GM12878 (cell line): ENCODE data around the gene CRELD2. TPM values are rescaled to one million over a fixed set of nuclear protein-coding genes. Genes with fewer than 3 reads are reported as not detected.

ENCODE experiments used
- ASH2L ChIP-seq: fragments of 300-600, 200-600 bp; sonication (generic); IDR thresholded peaks from 2 replicates; pipeline ENCODE4 v1.6.1; 2017; ENCODE audit warnings: low read depth, mild to moderate bottlenecking, borderline replicate concordance
- ATF3 ChIP-seq: IDR thresholded peaks from 2 replicates; pipeline ENCODE4 v1.6.1; 2011; ENCODE audit warnings: low read depth, mild to moderate bottlenecking, low read length, moderate library complexity, borderline replicate concordance; ENCODE audit errors: extremely low read depth
- BCL3 ChIP-seq: IDR thresholded peaks from 2 replicates; pipeline ENCODE4 v1.6.1; 2011; ENCODE audit warnings: borderline replicate concordance, low read depth, mild to moderate bottlenecking, moderate library complexity, low read length; ENCODE audit not compliant: insufficient read depth, poor library complexity, severe bottlenecking
- CEBPZ ChIP-seq: fragments of 150-350 bp; IDR thresholded peaks from 2 replicates; pipeline ENCODE4 v1.6.1; 2016; ENCODE audit warnings: low read depth, low read length
- CHD2 ChIP-seq: IDR thresholded peaks from 2 replicates; pipeline ENCODE4 v1.6.1; 2011; ENCODE audit warnings: low read depth, low read length, improper control_type of control experiment, borderline replicate concordance
- CREB1 ChIP-seq: IDR thresholded peaks from 2 replicates; pipeline ENCODE4 v1.6.1; 2012; ENCODE audit warnings: low read depth, mild to moderate bottlenecking, inconsistent platforms
- CTCF ChIP-seq, 3 experiments: IDR thresholded peaks in 2 of 3; conservative IDR thresholded peaks in 1 of 3; 2 replicates each; pipeline ENCODE4 v1.5.1; 2011; ENCODE audit warnings: low read depth in 3 of 3, low read length in 3 of 3, mild to moderate bottlenecking in 3 of 3, control low read depth in 2 of 3, moderate library complexity in 2 of 3, inconsistent platforms in 1 of 3, mixed read lengths in 1 of 3; ENCODE audit not compliant: control insufficient read depth in 2 of 3, insufficient read depth in 1 of 3; ENCODE audit errors: extremely low read depth in 1 of 3
- HCFC1 ChIP-seq: fragments of 150-350 bp; IDR thresholded peaks from 2 replicates; pipeline ENCODE4 v1.6.1; 2014; ENCODE audit warnings: low read length
- IKZF1 ChIP-seq: fragments of 450-650 bp; conservative IDR thresholded peaks from 2 replicates; pipeline ENCODE4 v1.6.1; 2017; ENCODE audit warnings: antibody characterized with exemption, mild to moderate bottlenecking
- MAX ChIP-seq: IDR thresholded peaks from 2 replicates; pipeline ENCODE4 v1.6.1; 2012; ENCODE audit warnings: low read depth, low read length, improper control_type of control experiment
- POLR2AphosphoS2 ChIP-seq: IDR thresholded peaks from 2 replicates; pipeline ENCODE4 v1.6.1; 2011; ENCODE audit warnings: low read depth, mild to moderate bottlenecking, low read length, improper control_type of control experiment, moderate library complexity
- RELA ChIP-seq: fragments of 450-650 bp; IDR thresholded peaks from 2 replicates; pipeline ENCODE4 v1.8.0; 2014; ENCODE audit warnings: borderline replicate concordance; ENCODE audit not compliant: partially characterized antibody
- STAT3 ChIP-seq: IDR thresholded peaks from 2 replicates; pipeline ENCODE4 v1.6.1; 2011; ENCODE audit warnings: low read depth, low read length, improper control_type of control experiment
- TCF3 ChIP-seq: IDR thresholded peaks from 2 replicates; pipeline ENCODE4 v1.6.1; 2012; ENCODE audit warnings: low read depth, mild to moderate bottlenecking, low read length, borderline replicate concordance; ENCODE audit not compliant: insufficient read depth
- YY1 ChIP-seq: IDR thresholded peaks from 2 replicates; pipeline ENCODE4 v1.6.1; 2011; ENCODE audit warnings: low read depth, mild to moderate bottlenecking, low read length
- ZNF274 ChIP-seq: IDR thresholded peaks from one replicate; pipeline ENCODE4 v1.8.0; 2011; ENCODE audit not compliant: insufficient read length, insufficient read depth
- ZNF622 ChIP-seq: fragments of 450-650 bp; IDR thresholded peaks from 2 replicates; pipeline ENCODE4 v1.6.1; 2017; ENCODE audit warnings: mild to moderate bottlenecking, inconsistent platforms
- polyA plus RNA-seq, 11 experiments: library from polyadenylated mRNA; depleted of rRNA in 4 of 11; unstranded in 6 of 11; stranded (reverse) in 5 of 11; fragments of >200 nt; fragmentation: Nextera tagmentation in 4 of 11; fragmentation: Illumina TruSeq in 1 of 11; extraction: Ambion mirVana in 4 of 11; extraction: Trizol in 1 of 11; gene quantifications; 1 replicate in 1 of 11; 2 replicates in 10 of 11; pipeline versions ENCODE4 v1.2.1 to v1.2.3, GENCODE V29; 2011 to 2016; ENCODE audit warnings: inconsistent platforms in 2 of 11, missing spikeins in 2 of 11, low read depth in 1 of 11
- total RNA-seq, 4 experiments: library from RNA; depleted of rRNA in 3 of 4; stranded (reverse); fragments of >200 nt in 3 of 4; fragmentation: Illumina TruSeq in 1 of 4; extraction: Trizol in 1 of 4; gene quantifications; 2 replicates each; pipeline versions ENCODE4 v1.2.1 to v1.2.3, GENCODE V29; 2013 to 2021

The CRELD2 gene
- total and polyA plus RNA-seq, 10 of the 15 experiments (the other 5 are each of a cell fraction or from before 2014, with no cell fraction given), result 9.4 to 111 (median 25.9) TPM

GRCh38 chr22:49966774-49967705, 48.6 kb downstream of the CRELD2 start (continued):
- TF ChIP-seq CEBPZ (no peak), YY1 (no peak), RELA (no peak), HCFC1 (no peak), BCL3 (no peak), MAX (no peak), CTCF (IDR thresholded peaks at IDR 0.05 in 2 of 3, conservative IDR thresholded peaks at IDR 0.05 in 1 of 3; ENCODE audit: control insufficient read depth in 2 of 3, extremely low read depth in 1 of 3, insufficient read depth in 1 of 3, low read depth in 3 of 3, low read length in 3 of 3) (0 out of 6 replicates have a peak, but pooled peaks of 1 of the 3 experiments have one; percentile 2), POLR2AphosphoS2 (0 out of 2 replicates have a peak, but pooled peaks have one; percentile 46), ZNF622 (no peak), CREB1 (no peak), CHD2 (no peak), ZNF274 (no peak), TCF3 (no peak), ASH2L (no peak), ATF3 (no peak), IKZF1 (peak; percentile 63; the same call in 1 of the 2 replicates), STAT3 (no peak)
